ENCODE measurements around the gene RFT1. TPM values are rescaled to one million over a fixed set of nuclear protein-coding genes. Genes with fewer than 3 reads are reported as not detected.

RFT1 gene
- total and polyA plus RNA-seq, 2 donors (not counting 1 experiment from before 2014, with no cell fraction given): 9.7 to 20.5 TPM

DNA sequence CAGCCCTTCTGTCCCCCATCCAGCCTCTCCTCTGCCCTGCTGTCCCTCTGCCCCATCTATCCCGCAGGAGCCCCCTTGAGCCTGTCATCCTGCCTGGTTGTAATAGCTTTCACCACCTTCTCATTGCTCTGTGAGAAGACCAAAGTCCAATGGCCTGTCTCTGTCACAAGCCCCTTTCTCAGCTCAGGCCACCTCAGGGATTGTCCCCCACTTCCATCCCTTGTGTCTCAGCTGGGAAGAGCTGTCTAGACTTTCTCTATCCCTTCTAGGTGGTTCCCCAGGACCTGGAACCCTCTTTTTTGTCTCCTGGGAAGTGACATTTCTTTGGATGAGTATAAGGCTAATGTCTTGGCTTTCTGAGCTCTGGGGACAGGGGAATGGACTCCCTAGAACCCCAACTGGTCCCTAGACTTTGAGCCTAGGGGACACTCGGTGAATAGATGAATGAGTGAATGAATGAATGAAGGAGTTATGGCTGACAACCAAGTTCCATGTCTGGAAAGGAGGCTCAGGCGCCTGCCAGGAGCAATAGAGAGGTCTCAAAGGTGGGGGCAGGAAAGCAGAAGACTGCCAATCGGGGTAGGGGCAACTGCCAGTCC lies 29.9 kb upstream of the RFT1 start:
- peaks cover 10% of the 10 kb centered on the region for H3K27me3 ChIP-seq (ENCODE audit: control insufficient read depth, insufficient read depth, low read length)
- peaks cover 11% of the 10 kb centered on the region for H3K4me1 ChIP-seq (ENCODE audit: control insufficient read depth, extremely low read depth, insufficient read depth, low read length)
- no peaks in the 10 kb centered on the region for H3K9me3 ChIP-seq (ENCODE audit: control insufficient read depth, insufficient read depth, low read depth, low read length)
- H3K79me2 ChIP-seq (ENCODE audit: control insufficient read depth, insufficient read depth, low read length): peaks cover 8% of the 10 kb centered on the region
- H3K4me3 ChIP-seq (replicated peaks in 1 of 4; ENCODE audit: control extremely low read depth in 1 of 4, insufficient read depth in 1 of 4, low read depth in 3 of 4, low read length in 4 of 4): peak overlapping the region; percentile 35 to 88 (median 63)
- H3K27ac ChIP-seq (ENCODE audit: insufficient read depth, low read length): no peak overlapping the region
- H2AFZ ChIP-seq (ENCODE audit: low read length): peak overlapping the region; percentile 51
- no peaks in the 10 kb centered on the region for H3K36me3 ChIP-seq (ENCODE audit: control insufficient read depth, insufficient read depth, low read length)
- H4K20me1 ChIP-seq (ENCODE audit: control insufficient read depth, extremely low read depth, insufficient read depth, low read length): no peaks in the 10 kb centered on the region
- no peak for DNase-seq (ENCODE audit: low read depth in 2 of 2)
- H3K9ac ChIP-seq (ENCODE audit: insufficient read depth, low read length): no peak overlapping the region
- TF ChIP-seq EZH2 (IDR thresholded peaks at IDR 0.05; ENCODE audit: low read length, missing control alignments): no peak
- TF ChIP-seq, protein P1, sequence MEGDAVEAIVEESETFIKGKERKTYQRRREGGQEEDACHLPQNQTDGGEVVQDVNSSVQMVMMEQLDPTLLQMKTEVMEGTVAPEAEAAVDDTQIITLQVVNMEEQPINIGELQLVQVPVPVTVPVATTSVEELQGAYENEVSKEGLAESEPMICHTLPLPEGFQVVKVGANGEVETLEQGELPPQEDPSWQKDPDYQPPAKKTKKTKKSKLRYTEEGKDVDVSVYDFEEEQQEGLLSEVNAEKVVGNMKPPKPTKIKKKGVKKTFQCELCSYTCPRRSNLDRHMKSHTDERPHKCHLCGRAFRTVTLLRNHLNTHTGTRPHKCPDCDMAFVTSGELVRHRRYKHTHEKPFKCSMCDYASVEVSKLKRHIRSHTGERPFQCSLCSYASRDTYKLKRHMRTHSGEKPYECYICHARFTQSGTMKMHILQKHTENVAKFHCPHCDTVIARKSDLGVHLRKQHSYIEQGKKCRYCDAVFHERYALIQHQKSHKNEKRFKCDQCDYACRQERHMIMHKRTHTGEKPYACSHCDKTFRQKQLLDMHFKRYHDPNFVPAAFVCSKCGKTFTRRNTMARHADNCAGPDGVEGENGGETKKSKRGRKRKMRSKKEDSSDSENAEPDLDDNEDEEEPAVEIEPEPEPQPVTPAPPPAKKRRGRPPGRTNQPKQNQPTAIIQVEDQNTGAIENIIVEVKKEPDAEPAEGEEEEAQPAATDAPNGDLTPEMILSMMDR (conservative IDR thresholded peaks at IDR 0.05 in 1 of 2, IDR thresholded peaks at IDR 0.05 in 1 of 2; ENCODE audit: low read depth in 1 of 2, low read length in 2 of 2): peak in 1 of 2 donors; percentile 12
- H3K4me2 ChIP-seq (ENCODE audit: extremely low read depth, insufficient read depth, low read length): peak overlapping the region; percentile 85

DNA sequence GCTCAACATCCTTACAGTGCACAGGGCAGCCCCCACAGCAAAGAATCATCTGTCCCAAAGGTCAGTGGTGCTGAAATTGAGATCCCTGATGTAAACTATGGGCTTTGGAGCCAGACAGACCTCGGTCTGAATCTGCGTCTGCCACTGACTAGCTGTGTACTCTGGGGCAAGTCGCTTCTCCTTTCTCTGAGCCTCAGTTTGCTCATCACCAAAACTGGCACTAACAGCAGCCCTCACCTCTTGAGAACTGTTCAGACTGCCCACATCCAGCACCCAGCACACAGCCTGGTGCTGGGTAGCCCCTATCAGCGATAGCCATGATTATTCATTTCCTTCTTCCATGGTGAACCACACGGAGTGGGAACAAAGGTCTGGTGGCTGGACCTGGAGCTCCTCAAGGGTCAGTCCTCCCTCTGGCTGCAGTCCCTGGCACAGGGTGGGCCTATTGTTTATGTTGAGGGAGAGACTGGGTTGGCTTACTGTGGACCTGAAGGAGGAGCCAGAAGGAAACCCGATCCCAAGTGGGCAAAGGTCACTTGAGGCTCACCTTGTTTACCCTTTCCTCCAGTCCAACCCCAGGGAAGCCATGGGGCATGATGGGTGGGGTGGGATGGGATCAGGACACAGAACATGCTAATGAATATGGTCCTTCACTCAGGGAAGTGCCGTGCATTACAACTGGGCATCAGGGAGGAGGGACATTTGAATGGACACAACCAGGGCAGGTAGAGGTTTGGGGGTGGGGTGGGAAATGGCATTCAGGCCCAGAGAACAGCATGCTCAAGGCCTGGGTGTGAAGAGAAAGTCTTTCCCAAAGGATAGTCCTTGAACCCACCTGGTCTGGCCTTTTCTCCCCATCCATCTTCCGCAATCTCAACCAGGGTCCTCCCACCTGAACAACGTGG lies 29.2 kb upstream of the RFT1 start:
- DNase-seq (ENCODE audit: low read depth in 2 of 2): no peak
- H3K4me2 ChIP-seq (ENCODE audit: extremely low read depth, insufficient read depth, low read length): no peak overlapping the region

DNA sequence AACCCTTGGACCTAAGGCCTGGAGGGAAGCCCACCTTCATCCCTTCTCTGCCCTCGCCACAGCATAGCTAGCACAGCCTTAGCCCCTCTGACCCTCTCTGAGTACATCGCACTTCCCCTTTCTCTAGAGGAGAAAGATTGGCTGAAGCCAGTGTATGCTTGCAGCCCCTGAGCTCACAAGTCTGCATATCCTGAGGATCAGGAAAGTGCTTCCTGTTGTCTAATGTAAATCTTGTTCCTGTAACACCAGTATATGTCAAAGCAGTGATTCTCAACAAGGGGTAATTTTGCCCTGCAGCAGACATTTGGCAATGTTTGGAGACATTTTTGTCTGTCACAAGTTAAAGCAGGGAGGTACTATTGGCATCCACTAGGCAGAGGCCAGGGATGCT lies 28.5 kb upstream of the RFT1 start:
- no peaks in the 10 kb centered on the region for H3K36me3 ChIP-seq (ENCODE audit: control insufficient read depth, insufficient read depth, low read length)
- peaks cover 8% of the 10 kb centered on the region for H3K79me2 ChIP-seq (ENCODE audit: control insufficient read depth, insufficient read depth, low read length)
- H3K4me1 ChIP-seq (ENCODE audit: control insufficient read depth, extremely low read depth, insufficient read depth, low read length): peaks cover 11% of the 10 kb centered on the region
- no peaks in the 10 kb centered on the region for H4K20me1 ChIP-seq (ENCODE audit: control insufficient read depth, extremely low read depth, insufficient read depth, low read length)
- H3K4me2 ChIP-seq (ENCODE audit: extremely low read depth, insufficient read depth, low read length): no peak overlapping the region
- H2AFZ ChIP-seq (ENCODE audit: low read length): no peak overlapping the region
- no peak overlapping the region for H3K4me3 ChIP-seq (replicated peaks in 1 of 4; ENCODE audit: control extremely low read depth in 1 of 4, insufficient read depth in 1 of 4, low read depth in 3 of 4, low read length in 4 of 4)
- TF ChIP-seq EZH2 (IDR thresholded peaks at IDR 0.05; ENCODE audit: low read length, missing control alignments): no peak
- TF ChIP-seq, protein P1 (conservative IDR thresholded peaks at IDR 0.05 in 1 of 2, IDR thresholded peaks at IDR 0.05 in 1 of 2; ENCODE audit: low read depth in 1 of 2, low read length in 2 of 2): no peak
- peaks cover 10% of the 10 kb centered on the region for H3K27me3 ChIP-seq (ENCODE audit: control insufficient read depth, insufficient read depth, low read length)
- no peaks in the 10 kb centered on the region for H3K9me3 ChIP-seq (ENCODE audit: control insufficient read depth, insufficient read depth, low read depth, low read length)
- no peak overlapping the region for H3K9ac ChIP-seq (ENCODE audit: insufficient read depth, low read length)
- no peak for DNase-seq (ENCODE audit: low read depth in 2 of 2)
- no peak overlapping the region for H3K27ac ChIP-seq (ENCODE audit: insufficient read depth, low read length)

More for the DNA sequence above, 29.2 kb upstream of the RFT1 start:
- H3K27me3 ChIP-seq (ENCODE audit: control insufficient read depth, insufficient read depth, low read length): peaks cover 10% of the 10 kb centered on the region
- peaks cover 11% of the 10 kb centered on the region for H3K4me1 ChIP-seq (ENCODE audit: control insufficient read depth, extremely low read depth, insufficient read depth, low read length)
- H3K9me3 ChIP-seq (ENCODE audit: control insufficient read depth, insufficient read depth, low read depth, low read length): no peaks in the 10 kb centered on the region
- no peaks in the 10 kb centered on the region for H4K20me1 ChIP-seq (ENCODE audit: control insufficient read depth, extremely low read depth, insufficient read depth, low read length)
- no peak overlapping the region for H2AFZ ChIP-seq (ENCODE audit: low read length)
- H3K36me3 ChIP-seq (ENCODE audit: control insufficient read depth, insufficient read depth, low read length): no peaks in the 10 kb centered on the region
- no peak overlapping the region for H3K9ac ChIP-seq (ENCODE audit: insufficient read depth, low read length)
- TF ChIP-seq EZH2 (IDR thresholded peaks at IDR 0.05; ENCODE audit: low read length, missing control alignments): no peak
- TF ChIP-seq, protein P1 (conservative IDR thresholded peaks at IDR 0.05 in 1 of 2, IDR thresholded peaks at IDR 0.05 in 1 of 2; ENCODE audit: low read depth in 1 of 2, low read length in 2 of 2): no peak
- H3K4me3 ChIP-seq (replicated peaks in 1 of 4; ENCODE audit: control extremely low read depth in 1 of 4, insufficient read depth in 1 of 4, low read depth in 3 of 4, low read length in 4 of 4): no peak overlapping the region
- H3K27ac ChIP-seq (ENCODE audit: insufficient read depth, low read length): no peak overlapping the region
- peaks cover 8% of the 10 kb centered on the region for H3K79me2 ChIP-seq (ENCODE audit: control insufficient read depth, insufficient read depth, low read length)

All from fibroblast of lung (primary cell).